ENCODE measurements around the gene NFIL3. TPM values are rescaled to one million over a fixed set of nuclear protein-coding genes. Genes with fewer than 3 reads are reported as not detected.

Gene NFIL3
- total and polyA plus RNA-seq, 5 donors from 2014 or later, result 0.55 to 8.2 (median 1.1) TPM

GRCh38 chr9:91398926-91399325 is 24.7 kb downstream of the NFIL3 start:
- Histone ChIP-seq H3K27ac (ENCODE audit: insufficient read depth, low read length, poor library complexity, severe bottlenecking) (no peak overlapping the region), H3K27me3 (ENCODE audit: control insufficient read depth, insufficient read depth, low read length) (no peaks in the 10 kb centered on the region), H3K4me1 (ENCODE audit: control insufficient read depth, insufficient read depth, low read length, poor library complexity, severe bottlenecking) (peaks cover 11% of the 10 kb centered on the region), H3K4me3 (ENCODE audit: low read depth, low read length) (no peak overlapping the region), H3K36me3 (ENCODE audit: control insufficient read depth, insufficient read depth, low read length) (no peaks in the 10 kb centered on the region), H3K9me3 (ENCODE audit: control insufficient read depth in 2 of 2, low read length in 2 of 2) (no peaks in the 10 kb centered on the region)
- H3K9me3 Mint-ChIP-seq, result peaks cover 0 to 4% (median 0%) of the 10 kb centered on the region in 7 donors
- no peaks in the 10 kb centered on the region for H3K36me3 Mint-ChIP-seq
- no peak overlapping the region for H3K4me3 Mint-ChIP-seq
- no peak for DNase-seq
- peaks cover 5 to 12% (median 8%) of the 10 kb centered on the region in 4 donors for H3K4me1 Mint-ChIP-seq
- H3K27ac Mint-ChIP-seq, result no peak overlapping the region
- ATAC-seq (ENCODE audit: low read depth in 2 of 2), result no peak
- peaks cover 13% of the 10 kb centered on the region for H3K27me3 Mint-ChIP-seq

DNA sequence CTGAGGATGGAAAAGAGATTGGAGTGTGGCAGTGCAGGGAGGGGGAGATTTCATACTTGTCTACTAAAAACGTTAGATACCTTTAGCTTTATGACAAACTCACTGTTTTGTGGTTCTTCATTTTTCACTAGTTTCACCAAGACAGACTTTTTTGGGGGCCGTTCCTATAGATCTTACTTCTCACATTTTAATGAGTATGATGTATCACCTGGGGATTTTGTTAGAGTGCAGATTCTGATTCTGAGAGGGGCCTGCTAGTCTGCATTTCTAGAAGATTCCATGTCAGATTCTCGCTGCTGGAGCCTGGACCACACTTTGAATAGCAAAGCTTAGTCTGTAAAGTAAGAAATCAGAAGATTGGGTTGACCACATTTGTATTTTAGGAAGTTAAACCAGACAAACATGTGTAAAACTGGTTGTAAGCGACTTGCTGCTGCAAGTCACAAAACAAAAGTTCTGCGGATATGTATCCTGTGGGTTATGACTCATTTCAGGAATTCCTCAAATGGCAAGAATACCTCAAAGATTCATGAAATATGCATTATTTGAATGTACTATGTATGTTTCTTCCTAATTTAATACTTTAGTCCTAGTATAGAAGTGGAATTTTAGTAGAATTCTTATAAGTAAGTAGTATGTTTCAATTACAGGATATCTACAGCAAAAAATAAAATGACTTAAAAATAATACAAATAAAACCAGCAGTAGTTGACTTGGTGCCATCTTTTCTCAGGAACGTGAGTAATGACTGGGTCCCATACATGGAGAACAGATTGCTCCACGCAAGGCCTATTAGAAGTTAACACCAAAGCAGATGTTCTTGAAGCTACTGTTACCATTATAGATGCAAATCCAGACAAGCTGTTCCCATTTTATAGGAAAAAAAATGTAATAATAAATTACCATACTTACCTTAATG is 27.8 kb downstream of the NFIL3 start:
- peaks cover 11% of the 10 kb centered on the region for H3K4me1 ChIP-seq (ENCODE audit: control insufficient read depth, insufficient read depth, low read length, poor library complexity, severe bottlenecking)
- Mint-ChIP-seq H3K27ac (peak overlapping the region in 2 of 3 donors; percentile 6 to 75), H3K4me3 (no peak overlapping the region), H3K36me3 (no peaks in the 10 kb centered on the region), H3K4me1 (peaks cover 0 to 12% (median 8%) of the 10 kb centered on the region in 4 donors), H3K9me3 (peaks cover 0 to 4% (median 0%) of the 10 kb centered on the region in 7 donors), H3K27me3 (peaks cover 5% of the 10 kb centered on the region)
- H3K36me3 ChIP-seq (ENCODE audit: control insufficient read depth, insufficient read depth, low read length), result no peaks in the 10 kb centered on the region
- H3K27me3 ChIP-seq (ENCODE audit: control insufficient read depth, insufficient read depth, low read length), result no peaks in the 10 kb centered on the region
- H3K27ac ChIP-seq (ENCODE audit: insufficient read depth, low read length, poor library complexity, severe bottlenecking), result no peak overlapping the region
- ATAC-seq (ENCODE audit: low read depth in 2 of 2), result no peak
- H3K9me3 ChIP-seq (ENCODE audit: control insufficient read depth in 2 of 2, low read length in 2 of 2), result no peaks in the 10 kb centered on the region
- peak in 2 of 3 donors; percentile 9 to 84 for DNase-seq
- no peak overlapping the region for H3K4me3 ChIP-seq (ENCODE audit: low read depth, low read length)

GRCh38 chr9:91395106-91395552 is 28.5 kb downstream of the NFIL3 start:
- Mint-ChIP-seq H3K9me3 (peaks cover 0 to 4% (median 0%) of the 10 kb centered on the region in 7 donors), H3K36me3 (no peaks in the 10 kb centered on the region), H3K4me3 (no peak overlapping the region), H3K27ac (peak overlapping the region in 1 of 3 donors; percentile 6), H3K27me3 (peaks cover 5% of the 10 kb centered on the region), H3K4me1 (peaks cover 0 to 12% (median 8%) of the 10 kb centered on the region in 4 donors)
- no peak overlapping the region for H3K27ac ChIP-seq (ENCODE audit: insufficient read depth, low read length, poor library complexity, severe bottlenecking)
- H3K27me3 ChIP-seq (ENCODE audit: control insufficient read depth, insufficient read depth, low read length), result no peaks in the 10 kb centered on the region
- no peaks in the 10 kb centered on the region for H3K36me3 ChIP-seq (ENCODE audit: control insufficient read depth, insufficient read depth, low read length)
- DNase-seq (no peak), ATAC-seq (ENCODE audit: low read depth in 2 of 2) (no peak)
- H3K4me3 ChIP-seq (ENCODE audit: low read depth, low read length), result no peak overlapping the region
- peaks cover 11% of the 10 kb centered on the region for H3K4me1 ChIP-seq (ENCODE audit: control insufficient read depth, insufficient read depth, low read length, poor library complexity, severe bottlenecking)
- no peaks in the 10 kb centered on the region for H3K9me3 ChIP-seq (ENCODE audit: control insufficient read depth in 2 of 2, low read length in 2 of 2)

GRCh38 chr9:91393826-91394225 is 29.8 kb downstream of the NFIL3 start:
- Mint-ChIP-seq H3K27me3 (no peaks in the 10 kb centered on the region), H3K27ac (no peak overlapping the region)
- ATAC-seq (ENCODE audit: low read depth in 2 of 2), result no peak

GRCh38 chr9:91392435-91392834 is 31.2 kb downstream of the NFIL3 start:
- ATAC-seq (ENCODE audit: low read depth in 2 of 2) (no peak), DNase-seq (no peak)
- Histone ChIP-seq H3K4me3 (ENCODE audit: low read depth, low read length) (no peak overlapping the region), H3K27ac (ENCODE audit: insufficient read depth, low read length, poor library complexity, severe bottlenecking) (no peak overlapping the region), H3K27me3 (ENCODE audit: control insufficient read depth, insufficient read depth, low read length) (no peaks in the 10 kb centered on the region), H3K9me3 (ENCODE audit: control insufficient read depth in 2 of 2, low read length in 2 of 2) (no peaks in the 10 kb centered on the region), H3K4me1 (ENCODE audit: control insufficient read depth, insufficient read depth, low read length, poor library complexity, severe bottlenecking) (peaks cover 11% of the 10 kb centered on the region), H3K36me3 (ENCODE audit: control insufficient read depth, insufficient read depth, low read length) (no peaks in the 10 kb centered on the region)
- H3K27me3 Mint-ChIP-seq, result no peaks in the 10 kb centered on the region
- no peak overlapping the region for H3K4me3 Mint-ChIP-seq
- H3K36me3 Mint-ChIP-seq, result no peaks in the 10 kb centered on the region
- no peak overlapping the region for H3K27ac Mint-ChIP-seq
- H3K4me1 Mint-ChIP-seq, result peaks cover 0 to 12% (median 8%) of the 10 kb centered on the region in 4 donors
- peaks cover 0 to 3% (median 2%) of the 10 kb centered on the region in 7 donors for H3K9me3 Mint-ChIP-seq

More at GRCh38 chr9:91393826-91394225, 29.8 kb downstream of the NFIL3 start:
- no peak for DNase-seq
- Mint-ChIP-seq H3K4me1 (peaks cover 0 to 12% (median 8%) of the 10 kb centered on the region in 4 donors), H3K36me3 (no peaks in the 10 kb centered on the region), H3K4me3 (no peak overlapping the region), H3K9me3 (peaks cover 0 to 3% (median 0%) of the 10 kb centered on the region in 7 donors)
- peaks cover 11% of the 10 kb centered on the region for H3K4me1 ChIP-seq (ENCODE audit: control insufficient read depth, insufficient read depth, low read length, poor library complexity, severe bottlenecking)
- no peak overlapping the region for H3K27ac ChIP-seq (ENCODE audit: insufficient read depth, low read length, poor library complexity, severe bottlenecking)
- no peak overlapping the region for H3K4me3 ChIP-seq (ENCODE audit: low read depth, low read length)
- no peaks in the 10 kb centered on the region for H3K9me3 ChIP-seq (ENCODE audit: control insufficient read depth in 2 of 2, low read length in 2 of 2)
- H3K27me3 ChIP-seq (ENCODE audit: control insufficient read depth, insufficient read depth, low read length), result no peaks in the 10 kb centered on the region
- no peaks in the 10 kb centered on the region for H3K36me3 ChIP-seq (ENCODE audit: control insufficient read depth, insufficient read depth, low read length)

GRCh38 chr9:91391818-91392217 is 31.8 kb downstream of the NFIL3 start:
- ATAC-seq (ENCODE audit: low read depth in 2 of 2) (no peak), DNase-seq (no peak)
- no peaks in the 10 kb centered on the region for H3K27me3 ChIP-seq (ENCODE audit: control insufficient read depth, insufficient read depth, low read length)
- H3K4me3 ChIP-seq (ENCODE audit: low read depth, low read length), result no peak overlapping the region
- H3K4me3 Mint-ChIP-seq, result no peak overlapping the region
- H3K4me1 ChIP-seq (ENCODE audit: control insufficient read depth, insufficient read depth, low read length, poor library complexity, severe bottlenecking), result peaks cover 11% of the 10 kb centered on the region
- H3K36me3 Mint-ChIP-seq, result no peaks in the 10 kb centered on the region
- no peak overlapping the region for H3K27ac ChIP-seq (ENCODE audit: insufficient read depth, low read length, poor library complexity, severe bottlenecking)
- peaks cover 0 to 12% (median 8%) of the 10 kb centered on the region in 4 donors for H3K4me1 Mint-ChIP-seq
- H3K27ac Mint-ChIP-seq, result no peak overlapping the region
- H3K36me3 ChIP-seq (ENCODE audit: control insufficient read depth, insufficient read depth, low read length), result no peaks in the 10 kb centered on the region
- no peaks in the 10 kb centered on the region for H3K9me3 ChIP-seq (ENCODE audit: control insufficient read depth in 2 of 2, low read length in 2 of 2)
- H3K9me3 Mint-ChIP-seq, result peaks cover 0 to 3% (median 2%) of the 10 kb centered on the region in 7 donors
- H3K27me3 Mint-ChIP-seq, result peaks cover under 1% of the 10 kb centered on the region

DNA sequence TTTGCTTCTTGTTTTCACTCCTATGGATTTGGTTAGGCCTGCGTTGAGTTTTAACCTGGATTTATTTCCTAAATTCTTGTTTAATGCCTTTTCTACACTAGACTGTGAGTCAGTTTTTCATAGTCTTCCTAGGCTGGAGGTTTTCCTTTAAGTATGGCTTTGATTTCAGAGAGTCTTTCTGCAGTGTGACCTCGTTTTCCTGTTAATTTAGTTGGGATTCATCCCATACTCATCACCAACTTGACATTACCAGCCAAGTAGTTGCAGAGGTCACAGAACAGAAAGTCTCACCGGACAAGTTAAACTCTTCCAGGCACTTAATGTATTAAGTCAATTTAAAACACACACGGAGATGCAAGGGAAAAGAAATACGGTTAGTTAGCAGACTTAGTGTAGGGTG is 32.2 kb downstream of the NFIL3 start:
- Histone ChIP-seq H3K4me3 (ENCODE audit: low read depth, low read length) (no peak overlapping the region), H3K27ac (ENCODE audit: insufficient read depth, low read length, poor library complexity, severe bottlenecking) (no peak overlapping the region), H3K36me3 (ENCODE audit: control insufficient read depth, insufficient read depth, low read length) (no peaks in the 10 kb centered on the region), H3K9me3 (ENCODE audit: control insufficient read depth in 2 of 2, low read length in 2 of 2) (no peaks in the 10 kb centered on the region), H3K27me3 (ENCODE audit: control insufficient read depth, insufficient read depth, low read length) (no peaks in the 10 kb centered on the region), H3K4me1 (ENCODE audit: control insufficient read depth, insufficient read depth, low read length, poor library complexity, severe bottlenecking) (peaks cover 11% of the 10 kb centered on the region)
- ATAC-seq (ENCODE audit: low read depth in 2 of 2) (no peak), DNase-seq (no peak)
- Mint-ChIP-seq H3K27ac (no peak overlapping the region), H3K27me3 (peaks cover 4% of the 10 kb centered on the region), H3K4me1 (peaks cover 0 to 12% (median 8%) of the 10 kb centered on the region in 4 donors), H3K36me3 (no peaks in the 10 kb centered on the region), H3K4me3 (no peak overlapping the region), H3K9me3 (peaks cover 0 to 3% (median 2%) of the 10 kb centered on the region in 7 donors)

Measured in CD4-positive, CD25-positive, alpha-beta regulatory T cell (primary cell).